ENCODE data around the gene PDE6H. TPM values are rescaled to one million over a fixed set of nuclear protein-coding genes. Genes with fewer than 3 reads are reported as not detected.

Gene PDE6H
- total and polyA plus RNA-seq, 2 of the 8 experiments (the other 6 are each of a cell fraction or from before 2014, with no cell fraction given) = not detected

DNA sequence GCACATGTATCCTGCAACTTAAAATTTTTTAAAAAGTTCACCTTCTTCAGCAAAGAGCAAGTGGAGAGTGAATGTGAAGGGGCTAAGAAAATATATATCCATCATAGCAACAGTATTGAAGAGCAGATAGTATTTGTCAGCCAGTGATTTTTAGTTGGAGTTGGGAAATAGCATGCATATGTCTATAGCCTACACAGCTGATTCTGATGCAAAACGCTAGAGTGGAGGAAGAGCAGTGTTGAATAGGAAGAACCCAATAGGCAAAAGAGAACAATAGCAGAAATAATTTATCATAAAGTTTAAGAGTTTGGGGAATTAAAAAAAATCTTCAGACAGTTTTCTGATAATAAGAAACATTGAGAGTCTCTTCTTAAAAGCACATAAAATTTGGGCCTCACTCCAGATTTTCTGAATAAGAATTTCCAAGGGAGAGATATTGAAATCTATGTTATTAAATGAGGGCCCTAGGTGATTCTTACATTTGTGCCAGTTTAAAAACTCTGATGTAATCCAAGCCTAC is 12.0 kb downstream of the PDE6H start (continued):
- TF ChIP-seq CBX5 (IDR thresholded peaks at IDR 0.05; ENCODE audit: low read depth, low read length) = no peak
- TF ChIP-seq SP4 (IDR thresholded peaks at IDR 0.05; ENCODE audit: low read length) = no peak

Data from H1 (cell line).